Thyroid gland (tissue), 4 donors: Measurements from ENCODE around the gene BDH1.

Experiments
- POLR2A ChIP-seq, 2 donors: fragments of 450-650 bp; IDR thresholded peaks; one replicate each; pipeline ENCODE4 v1.6.1; 2017; ENCODE audit warnings: antibody characterized with exemption in 2 of 2, mild to moderate bottlenecking in 2 of 2, moderate library complexity in 1 of 2
- TF ChIP-seq, protein P1 (sequence below), 6 experiments: fragments of 200-600 bp in 3 of 6; fragments of 450-650 bp in 3 of 6; sonication (generic) in 3 of 6; IDR thresholded peaks; one replicate each; pipeline ENCODE4 v1.5.1; 2016 to 2019; ENCODE audit warnings: antibody characterized with exemption in 6 of 6, mild to moderate bottlenecking in 2 of 6, inconsistent platforms in 1 of 6, moderate library complexity in 1 of 6

DNA sequence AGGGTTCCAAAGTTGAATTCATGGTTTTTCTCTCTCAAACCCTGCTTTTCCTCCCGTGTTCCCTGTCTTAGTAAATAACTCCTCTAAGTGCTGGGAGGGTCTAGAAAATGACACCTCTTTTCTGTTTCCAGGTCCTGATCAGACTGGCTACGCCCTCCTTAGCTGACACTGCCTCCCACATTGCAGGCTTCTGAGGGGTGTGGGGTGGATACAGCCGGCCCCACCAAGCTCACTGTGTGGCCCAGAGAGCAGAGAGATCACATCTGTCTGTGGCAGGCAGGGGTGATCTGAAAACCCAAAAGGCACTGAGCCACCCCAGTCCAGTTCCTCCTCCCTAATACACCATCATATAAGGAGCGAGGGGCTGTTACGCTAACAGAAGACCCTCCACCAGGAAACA, 62.7 kb downstream of the BDH1 start:
- TF ChIP-seq, protein P1, sequence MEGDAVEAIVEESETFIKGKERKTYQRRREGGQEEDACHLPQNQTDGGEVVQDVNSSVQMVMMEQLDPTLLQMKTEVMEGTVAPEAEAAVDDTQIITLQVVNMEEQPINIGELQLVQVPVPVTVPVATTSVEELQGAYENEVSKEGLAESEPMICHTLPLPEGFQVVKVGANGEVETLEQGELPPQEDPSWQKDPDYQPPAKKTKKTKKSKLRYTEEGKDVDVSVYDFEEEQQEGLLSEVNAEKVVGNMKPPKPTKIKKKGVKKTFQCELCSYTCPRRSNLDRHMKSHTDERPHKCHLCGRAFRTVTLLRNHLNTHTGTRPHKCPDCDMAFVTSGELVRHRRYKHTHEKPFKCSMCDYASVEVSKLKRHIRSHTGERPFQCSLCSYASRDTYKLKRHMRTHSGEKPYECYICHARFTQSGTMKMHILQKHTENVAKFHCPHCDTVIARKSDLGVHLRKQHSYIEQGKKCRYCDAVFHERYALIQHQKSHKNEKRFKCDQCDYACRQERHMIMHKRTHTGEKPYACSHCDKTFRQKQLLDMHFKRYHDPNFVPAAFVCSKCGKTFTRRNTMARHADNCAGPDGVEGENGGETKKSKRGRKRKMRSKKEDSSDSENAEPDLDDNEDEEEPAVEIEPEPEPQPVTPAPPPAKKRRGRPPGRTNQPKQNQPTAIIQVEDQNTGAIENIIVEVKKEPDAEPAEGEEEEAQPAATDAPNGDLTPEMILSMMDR (IDR thresholded peaks at IDR 0.05) = no peak
- TF ChIP-seq POLR2A (IDR thresholded peaks at IDR 0.05) = no peak
